Mucosa of descending colon (tissue), 3 donors: Measurements from ENCODE around the gene GPR75. TPM values are rescaled to one million over a fixed set of nuclear protein-coding genes. Genes with fewer than 3 reads are reported as not detected.

ENCODE experiments used
- ATAC-seq: fragments of 200-7000 bp; cut with Tn5 transposase; one replicate; pipeline ENCODE4 v1.9.1; 2020; ENCODE audit warnings: mild to moderate bottlenecking, moderate library complexity
- DNase-seq, 3 donors: peaks; one replicate each; pipeline ENCODE4 v3.0.0-alpha.2; 2020
- H3K36me3 ChIP-seq: fragments of 200-600 bp; one replicate; pipeline ENCODE4 v1.8.0; 2021; ENCODE audit warnings: low read depth, mild to moderate bottlenecking
- H3K4me1 ChIP-seq: fragments of 200-600 bp; one replicate; pipeline ENCODE4 v1.8.0; 2021; ENCODE audit warnings: low read depth, mild to moderate bottlenecking
- H3K4me3 ChIP-seq: fragments of 200-600 bp; one replicate; pipeline ENCODE4 v1.8.0; 2021; ENCODE audit warnings: mild to moderate bottlenecking
- H3K9me3 ChIP-seq: fragments of 200-600 bp; one replicate; pipeline ENCODE4 v1.8.0; 2021; ENCODE audit warnings: mild to moderate bottlenecking
- CTCF ChIP-seq: fragments of 200-600 bp; IDR thresholded peaks from one replicate; pipeline ENCODE4 v1.8.0; 2022; ENCODE audit warnings: antibody characterized with exemption, mild to moderate bottlenecking
- intact Hi-C, 2 donors: fragments of 100-400 bp; cut with DNase I in 1 of 2; cut with micrococcal nuclease in 1 of 2; formaldehyde crosslinking; loops; one replicate each; pipeline versions ENCODE4 v1.11.0 to v1.11.1; 2022; cut with DNase I, micrococcal nuclease
- total RNA-seq, 3 donors: library from RNA; stranded (reverse); fragmentation: NEBNext Ultra II Directional in 2 of 3; extraction: Animal tissue kit (Norgen Biotek cat#: 25700) in 2 of 3; gene quantifications; one replicate each; pipeline versions ENCODE4 v1.2.1 to v1.2.4, GENCODE V29; 2021 to 2023
- donor health status: DM: no; HTN: no; CAD: no; lungs with moderate emphysema.
- donor health status: DM: no; HTN: no; CAD: no.
- donor health status: DM: no; HTN: yes; CAD: no.

The GPR75 gene
- total RNA-seq, 3 donors from 2014 or later = 1.3 to 2.9 (median 2.1) TPM

GRCh38 chr2:53896864-53897263 lies 37.1 kb upstream of the GPR75 start:
- no peak for TF ChIP-seq CTCF
- H3K36me3 ChIP-seq = peaks cover 4% of the 10 kb centered on the region
- intact Hi-C loops = no loop called here
- no peaks in the 10 kb centered on the region for H3K9me3 ChIP-seq
- H3K4me1 ChIP-seq = no peaks in the 10 kb centered on the region
- H3K4me3 ChIP-seq = no peak overlapping the region
- peak; percentile 59 for ATAC-seq
- no peak for DNase-seq

- DNase-seq (no peak), ATAC-seq (no peak)
- no peaks in the 10 kb centered on the region for H3K9me3 ChIP-seq
- H3K4me3 ChIP-seq = no peak overlapping the region
- TF ChIP-seq CTCF = no peak
- intact Hi-C loops = no loop called here
- H3K36me3 ChIP-seq = peaks cover 9% of the 10 kb centered on the region
- no peaks in the 10 kb centered on the region for H3K4me1 ChIP-seq
Measured at GRCh38 chr2:53886406-53887280, 26.9 kb upstream of the GPR75 start.

GRCh38 chr2:53884883-53885282 lies 25.1 kb upstream of the GPR75 start:
- peaks cover 8% of the 10 kb centered on the region for H3K36me3 ChIP-seq
- H3K4me1 ChIP-seq = no peaks in the 10 kb centered on the region
- intact Hi-C loops = no loop called here
- no peak overlapping the region for H3K4me3 ChIP-seq
- H3K9me3 ChIP-seq = no peaks in the 10 kb centered on the region
- no peak for ATAC-seq
- no peak for DNase-seq
- TF ChIP-seq CTCF = no peak

GRCh38 chr2:53881986-53882385 lies 22.2 kb upstream of the GPR75 start:
- Histone ChIP-seq H3K9me3 (no peaks in the 10 kb centered on the region), H3K36me3 (peaks cover 6% of the 10 kb centered on the region), H3K4me1 (no peaks in the 10 kb centered on the region), H3K4me3 (no peak overlapping the region)
- no peak for ATAC-seq
- DNase-seq = no peak
- no peak for TF ChIP-seq CTCF
- intact Hi-C loops = no loop called here

- no peaks in the 10 kb centered on the region for H3K4me1 ChIP-seq
- intact Hi-C loops = no loop called here
- no peak for DNase-seq
- H3K36me3 ChIP-seq = peaks cover 6% of the 10 kb centered on the region
- ATAC-seq = no peak
- H3K4me3 ChIP-seq = no peak overlapping the region
- no peak for TF ChIP-seq CTCF
- H3K9me3 ChIP-seq = no peaks in the 10 kb centered on the region
Measured at GRCh38 chr2:53881360-53881759, 21.6 kb upstream of the GPR75 start.
